MCF 10A (cell line): ENCODE data around the gene PTX4. TPM values are rescaled to one million over a fixed set of nuclear protein-coding genes. Genes with fewer than 3 reads are reported as not detected.

ENCODE experiments used
- BruUV-seq: library from RNA; stranded (reverse); fragments of 400-500 nt; replicated peaks from 2 replicates; lab custom pipeline; 2021; lab: Mats Ljungman, UMichigan
- CTCF ChIA-PET: fragments of 300-600 bp; sonication (Branson Sonifier 250); formaldehyde crosslinking; extraction: SDS; loops from one replicate; lab custom pipeline; 2021; ENCODE audit warnings: antibody characterized with exemption, inconsistent platforms; lab: Yijun Ruan, JAX
- POLR2A ChIA-PET: fragments of 300-600, 350-650 bp; sonication (Branson Sonifier 250); formaldehyde crosslinking; extraction: SDS; loops from one replicate; lab custom pipeline; 2020; ENCODE audit warnings: antibody characterized with exemption, inconsistent platforms; lab: Yijun Ruan, JAX
- DNase-seq: peaks from one replicate; pipeline ENCODE4 v3.0.0-alpha.2; 2018; ENCODE audit not compliant: unreplicated experiment
- H3K27ac Mint-ChIP-seq: one replicate; pipeline ENCODE4 v1.8.0; 2022; ENCODE audit warnings: mild to moderate bottlenecking, low read depth, mixed read lengths; ENCODE audit not compliant: unreplicated experiment
- H3K27me3 Mint-ChIP-seq: one replicate; pipeline ENCODE4 v1.8.0; 2022; ENCODE audit warnings: mixed read lengths; ENCODE audit not compliant: insufficient read depth, unreplicated experiment
- H3K36me3 Mint-ChIP-seq: one replicate; pipeline ENCODE4 v1.8.0; 2022; ENCODE audit warnings: mild to moderate bottlenecking, moderate library complexity, mixed read lengths; ENCODE audit not compliant: insufficient read depth, unreplicated experiment
- H3K4me1 Mint-ChIP-seq: one replicate; pipeline ENCODE4 v1.8.0; 2022; ENCODE audit warnings: mixed read lengths; ENCODE audit not compliant: insufficient read depth, unreplicated experiment
- H3K4me3 Mint-ChIP-seq: one replicate; pipeline ENCODE4 v1.8.0; 2022; ENCODE audit warnings: mild to moderate bottlenecking, moderate library complexity, mixed read lengths; ENCODE audit not compliant: unreplicated experiment
- H3K9me3 Mint-ChIP-seq: one replicate; pipeline ENCODE4 v1.8.0; 2022; ENCODE audit warnings: mixed read lengths; ENCODE audit not compliant: unreplicated experiment
- CTCF ChIP-seq: fragments of 200-600 bp; IDR thresholded peaks from one replicate; pipeline ENCODE4 v1.8.0; 2022; ENCODE audit warnings: antibody characterized with exemption, mild to moderate bottlenecking; ENCODE audit not compliant: unreplicated experiment
- intact Hi-C: fragments of 100-400 bp; cut with micrococcal nuclease; formaldehyde crosslinking; loops from 2 replicates; pipeline ENCODE4 v1.14.1; 2022
- total RNA-seq: library from RNA; stranded (reverse); gene quantifications from 2 replicates; pipeline ENCODE4 v1.2.3, GENCODE V29; 2022

The PTX4 gene
- total RNA-seq, 1 experiment from 2014 or later: not detected

- peaks cover 17% of the 10 kb centered on the region for H3K36me3 Mint-ChIP-seq
- POLR2A ChIA-PET: no interaction called here
- intact Hi-C loops: no loop called here
- no peak overlapping the region for H3K4me3 Mint-ChIP-seq
- BruUV-seq: no TSS peak
- no peaks in the 10 kb centered on the region for H3K27me3 Mint-ChIP-seq
- no peaks in the 10 kb centered on the region for H3K4me1 Mint-ChIP-seq
- H3K9me3 Mint-ChIP-seq: no peaks in the 10 kb centered on the region
- H3K27ac Mint-ChIP-seq: no peak overlapping the region
- no peak for TF ChIP-seq CTCF
- DNase-seq: no peak
- CTCF ChIA-PET: no interaction called here
Observed at GRCh38 chr16:1449201-1449788, 39.4 kb downstream of the PTX4 start.

DNA sequence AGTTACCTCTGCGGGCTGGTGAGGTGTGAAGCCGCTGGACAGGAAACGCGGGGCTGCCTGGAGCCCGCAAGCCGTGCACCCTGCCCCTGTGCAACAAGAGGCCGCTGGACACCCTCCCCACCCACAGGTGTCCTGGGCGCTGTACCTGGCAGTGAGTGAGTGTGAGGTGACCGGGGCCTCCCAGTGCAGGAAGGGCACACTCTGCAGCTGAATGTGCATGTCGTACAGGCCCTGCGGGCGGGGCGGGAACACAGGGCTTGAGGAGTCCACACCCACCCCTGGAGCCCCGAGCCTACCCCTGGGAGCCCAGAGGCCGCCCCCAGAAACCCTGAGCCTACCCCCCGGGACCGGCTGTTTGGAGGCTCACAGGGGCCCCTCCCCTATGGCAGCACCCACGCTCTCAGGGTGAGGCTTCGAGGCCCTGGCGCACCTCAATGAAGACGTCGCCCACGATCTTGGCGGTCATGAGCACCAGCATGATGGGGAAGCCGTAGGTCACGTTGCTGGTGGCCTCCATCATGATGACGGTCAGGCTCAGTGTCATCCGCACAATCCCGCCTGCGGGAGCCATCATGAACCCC is 40.1 kb downstream of the PTX4 start:
- Mint-ChIP-seq H3K27me3 (no peaks in the 10 kb centered on the region), H3K9me3 (no peaks in the 10 kb centered on the region), H3K4me1 (no peaks in the 10 kb centered on the region), H3K27ac (no peak overlapping the region), H3K36me3 (peaks cover 15% of the 10 kb centered on the region), H3K4me3 (no peak overlapping the region)
- intact Hi-C loops: no loop called here
- TF ChIP-seq CTCF: no peak
- no TSS peak for BruUV-seq
- POLR2A ChIA-PET: no interaction called here
- CTCF ChIA-PET: no interaction called here
- no peak for DNase-seq

DNA sequence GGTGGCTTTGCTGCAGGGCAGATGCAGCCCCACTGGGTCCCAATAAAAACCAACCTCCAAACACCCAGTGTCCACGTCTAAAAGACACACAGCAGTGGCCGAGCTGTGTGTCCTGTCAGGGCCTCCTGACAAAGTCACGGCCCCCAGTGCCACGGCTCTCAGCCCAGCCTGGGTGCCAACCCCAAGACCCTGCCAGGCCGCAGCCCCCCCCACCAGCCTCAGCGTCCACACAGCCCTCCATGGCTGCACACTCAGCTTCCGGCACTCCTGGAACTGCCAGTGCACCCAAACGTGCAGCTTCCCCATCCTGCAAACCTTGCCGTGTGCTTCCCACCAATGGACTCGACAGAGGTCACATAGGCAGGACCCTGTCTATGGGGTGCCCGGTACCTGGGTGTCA is 40.8 kb downstream of the PTX4 start:
- no peak for TF ChIP-seq CTCF
- H3K27ac Mint-ChIP-seq: no peak overlapping the region
- no peak for DNase-seq
- ChIA-PET CTCF (no interaction called here), POLR2A (interaction anchor here (0.6 kb wide), 1 partner anchor 15 kb away, joined by 3 read pairs; no protein-coding TSS in a partner anchor)
- no peaks in the 10 kb centered on the region for H3K9me3 Mint-ChIP-seq
- peaks cover 12% of the 10 kb centered on the region for H3K36me3 Mint-ChIP-seq
- no peaks in the 10 kb centered on the region for H3K4me1 Mint-ChIP-seq
- no peaks in the 10 kb centered on the region for H3K27me3 Mint-ChIP-seq
- BruUV-seq: no TSS peak
- intact Hi-C loops: no loop called here
- H3K4me3 Mint-ChIP-seq: no peak overlapping the region

DNA sequence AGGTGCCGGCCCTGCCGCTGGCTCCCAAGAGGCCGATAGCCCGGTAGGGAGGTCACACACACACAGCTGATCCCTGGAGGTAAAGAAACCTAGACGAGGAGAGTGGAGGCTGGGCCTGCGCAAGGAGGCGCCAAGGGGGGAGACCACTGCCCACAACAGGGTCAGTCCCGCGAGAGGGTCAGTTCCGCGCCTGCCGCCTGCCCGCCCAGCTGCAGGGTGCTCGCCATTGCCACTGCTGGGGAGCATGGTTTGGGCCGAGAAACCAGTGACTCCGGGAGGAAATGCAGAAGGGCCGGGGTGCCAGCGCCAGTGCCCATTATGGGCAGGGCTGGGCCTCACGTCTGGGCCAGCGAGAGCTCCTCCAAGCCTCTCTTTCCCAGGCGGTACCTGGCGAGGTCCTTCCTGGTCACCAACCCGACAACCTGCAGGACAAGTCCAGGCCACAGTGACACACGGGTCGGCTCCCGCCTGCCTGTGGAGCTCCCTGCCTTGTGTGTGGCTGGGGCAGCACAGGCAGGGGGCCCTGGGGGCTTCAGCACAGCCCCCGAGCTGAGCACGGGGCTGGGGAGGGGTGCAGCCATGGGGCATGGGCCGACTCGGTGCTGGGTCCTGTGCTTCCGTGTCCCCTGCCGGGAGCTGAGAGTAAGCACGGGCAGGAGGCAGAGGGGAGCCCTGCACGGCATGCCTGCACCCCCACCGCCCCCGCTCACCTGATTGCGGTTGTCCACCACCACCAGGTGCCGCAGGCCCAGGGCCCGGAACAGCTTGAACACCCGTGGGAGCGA is 42.3 kb downstream of the PTX4 start:
- ChIA-PET POLR2A (no interaction called here), CTCF (interaction anchor here (0.7 kb wide), 1 partner anchor 14 kb away, joined by 3 read pairs; no protein-coding TSS in a partner anchor)

More for the DNA sequence above, 42.3 kb downstream of the PTX4 start:
- BruUV-seq: no TSS peak
- Mint-ChIP-seq H3K36me3 (peaks cover 2% of the 10 kb centered on the region), H3K27ac (no peak overlapping the region), H3K9me3 (no peaks in the 10 kb centered on the region), H3K27me3 (no peaks in the 10 kb centered on the region), H3K4me3 (no peak overlapping the region), H3K4me1 (no peaks in the 10 kb centered on the region)
- intact Hi-C loops: no loop called here
- no peak for DNase-seq
- no peak for TF ChIP-seq CTCF
